K562 (cell line): ENCODE measurements around the gene ZNF485. TPM values are rescaled to one million over a fixed set of nuclear protein-coding genes. Genes with fewer than 3 reads are reported as not detected.

Source experiments
- BCOR ChIP-seq: fragments of 450-650 bp; IDR thresholded peaks from 2 replicates; pipeline ENCODE4 v1.6.1; 2016
- BRF2 ChIP-seq: IDR thresholded peaks from 3 replicates; pipeline ENCODE4 v1.6.1; 2011; ENCODE audit warnings: borderline replicate concordance, mild to moderate bottlenecking; ENCODE audit not compliant: insufficient read length, insufficient read depth
- E4F1 ChIP-seq: fragments of 250-450 bp; sonication (Bioruptor Pico); IDR thresholded peaks from 2 replicates; pipeline ENCODE4 v1.5.0; 2021; ENCODE audit warnings: mild to moderate bottlenecking, borderline replicate concordance
- FOS ChIP-seq: IDR thresholded peaks from 3 replicates; pipeline ENCODE4 v1.6.1; 2011; ENCODE audit not compliant: insufficient read length; ENCODE audit errors: extremely low read depth
- FOXA3 ChIP-seq, 2 experiments: fragments of 450-650 bp in 1 of 2; sonication (generic) in 1 of 2; formaldehyde crosslinking; IDR thresholded peaks in 1 of 2; conservative IDR thresholded peaks in 1 of 2; 2 replicates each; pipeline versions ENCODE4 v1.4.0 to v1.8.0; 2020 to 2022; ENCODE audit warnings: mild to moderate bottlenecking in 2 of 2, missing genetic modification reagents in 1 of 2
- FUS ChIP-seq: fragments of 200-400 bp; formaldehyde crosslinking; optimal IDR thresholded peaks from 2 replicates; pipeline ENCODE3; 2017; ENCODE audit warnings: low read depth, low read length
- HEY1 ChIP-seq: fragments of 250-450 bp; sonication (Bioruptor Pico); IDR thresholded peaks from 2 replicates; pipeline ENCODE4 v1.5.0; 2020; ENCODE audit warnings: mild to moderate bottlenecking, moderate library complexity, borderline replicate concordance
- MAFK ChIP-seq: IDR thresholded peaks from 2 replicates; pipeline ENCODE4 v1.6.1; 2011; ENCODE audit warnings: low read length, improper control_type of control experiment
- MED1 ChIP-seq: sonication (generic); formaldehyde crosslinking; IDR thresholded peaks from 2 replicates; pipeline ENCODE4 v1.8.1; 2023; ENCODE audit warnings: missing genetic modification reagents, borderline replicate concordance
- MEF2A ChIP-seq: IDR thresholded peaks from 2 replicates; pipeline ENCODE4 v1.6.1; 2011; ENCODE audit warnings: low read depth, mild to moderate bottlenecking, low read length, moderate library complexity; ENCODE audit not compliant: control insufficient read depth
- MTF1 ChIP-seq: fragments of 250-450 bp; sonication (Bioruptor Pico); IDR thresholded peaks from 2 replicates; pipeline ENCODE4 v1.9.0; 2021; ENCODE audit warnings: moderate library complexity, mild to moderate bottlenecking, inconsistent platforms, borderline replicate concordance
- NFXL1 ChIP-seq: fragments of 450-650 bp; formaldehyde crosslinking; IDR thresholded peaks from 2 replicates; pipeline ENCODE4 v1.4.0; 2021; ENCODE audit warnings: mild to moderate bottlenecking
- RFX7 ChIP-seq: fragments of 250-450 bp; sonication (Bioruptor Pico); IDR thresholded peaks from 2 replicates; pipeline ENCODE4 v1.5.1; 2021; ENCODE audit warnings: mild to moderate bottlenecking
- SAFB ChIP-seq: fragments of 200-400 bp; formaldehyde crosslinking; IDR thresholded peaks from 2 replicates; pipeline ENCODE4 v1.6.1; 2017; ENCODE audit warnings: low read depth, low read length, borderline replicate concordance
- SIN3B ChIP-seq: fragments of 450-650 bp; IDR thresholded peaks from 2 replicates; pipeline ENCODE4 v1.6.1; 2017; ENCODE audit warnings: low read depth, mild to moderate bottlenecking, moderate library complexity
- TAF7 ChIP-seq: fragments of 450-650 bp; IDR thresholded peaks from 2 replicates; pipeline ENCODE4 v1.6.1; 2016; ENCODE audit warnings: missing genetic modification characterization, missing compliant biosample characterization
- TBP ChIP-seq: optimal IDR thresholded peaks from 2 replicates; pipeline ENCODE3; 2011; ENCODE audit warnings: low read depth, low read length, improper control_type of control experiment
- U2AF1 ChIP-seq: fragments of 200-400 bp; formaldehyde crosslinking; optimal IDR thresholded peaks from 2 replicates; pipeline ENCODE3; 2017; ENCODE audit warnings: mild to moderate bottlenecking, low read depth, low read length, moderate library complexity
- ZNF175 ChIP-seq: fragments of 200-800 bp; sonication (Bioruptor generic); IDR thresholded peaks from 2 replicates; pipeline ENCODE4 v1.6.1; 2016; ENCODE audit warnings: low read depth, mild to moderate bottlenecking, missing genetic modification characterization, missing compliant biosample characterization
- ZNF224 ChIP-seq: sonication (generic); formaldehyde crosslinking; IDR thresholded peaks from 2 replicates; pipeline ENCODE4 v1.8.0; 2022; ENCODE audit warnings: mild to moderate bottlenecking, missing genetic modification reagents
- ZNF277 ChIP-seq: fragments of 250-450 bp; sonication (Bioruptor Pico); IDR thresholded peaks from 2 replicates; pipeline ENCODE4 v1.8.0; 2022; ENCODE audit warnings: inconsistent platforms, mild to moderate bottlenecking, moderate library complexity, borderline replicate concordance
- ZNF311 ChIP-seq: fragments of 250-450 bp; sonication (Bioruptor Pico); IDR thresholded peaks from 2 replicates; pipeline ENCODE4 v1.4.0; 2020; ENCODE audit warnings: mild to moderate bottlenecking, moderate library complexity
- ZNF354B ChIP-seq: fragments of 250-450 bp; sonication (Bioruptor Pico); IDR thresholded peaks from 2 replicates; pipeline ENCODE4 v1.4.0; 2020
- ZNF431 ChIP-seq: sonication (generic); formaldehyde crosslinking; IDR thresholded peaks from 2 replicates; pipeline ENCODE4 v1.8.0; 2022; ENCODE audit warnings: mild to moderate bottlenecking, missing genetic modification reagents
- ZNF584 ChIP-seq: fragments of 200-800 bp; sonication (Bioruptor generic); IDR thresholded peaks from 2 replicates; pipeline ENCODE4 v1.6.1; 2016; ENCODE audit warnings: low read depth, mild to moderate bottlenecking, missing genetic modification characterization, missing compliant biosample characterization
- polyA plus RNA-seq, 8 experiments: library from polyadenylated mRNA; depleted of rRNA in 4 of 8; stranded (reverse) in 5 of 8; unstranded in 3 of 8; fragments of >200 nt; fragmentation: Nextera tagmentation in 2 of 8; fragmentation: Illumina TruSeq in 1 of 8; extraction: Ambion mirVana in 2 of 8; extraction: Trizol in 1 of 8; gene quantifications; 2 replicates each; pipeline versions ENCODE4 v1.2.1 to v1.2.3, GENCODE V29; 2011 to 2014; ENCODE audit warnings: inconsistent platforms in 1 of 8, missing spikeins in 1 of 8
- total RNA-seq, 7 experiments: library from RNA; depleted of rRNA in 6 of 7; stranded (reverse); fragments of >200 nt in 6 of 7; fragmentation: Illumina TruSeq in 2 of 7; extraction: Trizol in 2 of 7; gene quantifications; 2 replicates each; pipeline versions ENCODE4 v1.2.1 to v1.2.3, GENCODE V29; 2011 to 2021; ENCODE audit warnings: low replicate concordance in 1 of 7

The ZNF485 gene
- total and polyA plus RNA-seq, 9 of the 15 experiments (the other 6 are each of a cell fraction or from before 2014, with no cell fraction given) = 8.0 to 18.7 (median 11.9) TPM

- TF ChIP-seq E4F1 = no peak
- no peak for TF ChIP-seq BRF2
- no peak for TF ChIP-seq RFX7 (CRISPR knock-in tag)
- no peak for TF ChIP-seq ZNF354B (CRISPR knock-in tag)
- TF ChIP-seq SIN3B = no peak
- TF ChIP-seq MTF1 (CRISPR knock-in tag) = no peak
- no peak for TF ChIP-seq MEF2A
- 0 out of 4 replicates have a peak, but pooled peaks of 1 of the 2 experiments have one; percentile 31 for TF ChIP-seq FOXA3 (CRISPR knock-in tag; conservative IDR thresholded peaks at IDR 0.05 in 1 of 2, IDR thresholded peaks at IDR 0.05 in 1 of 2)
- no peak for TF ChIP-seq BCOR
- no peak for TF ChIP-seq MAFK
- no peak for TF ChIP-seq FOS
- no peak for TF ChIP-seq MED1
- no peak for TF ChIP-seq FUS
- no peak for TF ChIP-seq ZNF311 (CRISPR knock-in tag)
- TF ChIP-seq ZNF224 (CRISPR knock-in tag) = no peak
- no peak for TF ChIP-seq ZNF175
- TF ChIP-seq HEY1 (CRISPR knock-in tag) = no peak
- TF ChIP-seq TBP = peak; percentile 75
- TF ChIP-seq SAFB = no peak
- TF ChIP-seq NFXL1 = no peak
- TF ChIP-seq ZNF277 = no peak
- no peak for TF ChIP-seq ZNF584
- no peak for TF ChIP-seq TAF7 (tag)
- no peak for TF ChIP-seq U2AF1
- TF ChIP-seq ZNF431 (CRISPR knock-in tag) = 0 out of 2 replicates have a peak, but pooled peaks have one; percentile 36
Observed at GRCh38 chr10:43606323-43607198, at the start of gene ZNF485 (continued).
